Neutrophil (primary cell): ENCODE data around the gene ATP8B4.

Source experiments
- H3K27ac ChIP-seq: fragments of 200-600 bp; sonication (generic); 2 replicates; pipeline ENCODE4 v1.5.1; 2016; ENCODE audit warnings: mild to moderate bottlenecking, moderate library complexity
- H3K27me3 ChIP-seq: fragments of 200-600 bp; sonication (generic); 2 replicates; pipeline ENCODE4 v1.6.0; 2016; ENCODE audit warnings: mild to moderate bottlenecking
- H3K36me3 ChIP-seq: fragments of 200-600 bp; sonication (generic); 2 replicates; pipeline ENCODE4 v1.5.1; 2017
- H3K4me1 ChIP-seq, 2 experiments: fragments of 200-600 bp in 1 of 2; sonication (generic) in 1 of 2; 1 replicate in 1 of 2; 2 replicates in 1 of 2; pipeline versions ENCODE4 v1.5.1 to v1.6.1; 2013 to 2016; ENCODE audit warnings: low read depth in 1 of 2, low read length in 1 of 2, mild to moderate bottlenecking in 1 of 2, moderate library complexity in 1 of 2; ENCODE audit not compliant: control insufficient read depth in 1 of 2, insufficient read depth in 1 of 2
- H3K4me3 ChIP-seq, 2 experiments: fragments of 200-600 bp in 1 of 2; sonication (generic) in 1 of 2; 1 replicate in 1 of 2; 2 replicates in 1 of 2; pipeline ENCODE4 v1.5.1; 2013 to 2016; ENCODE audit warnings: low read depth in 1 of 2, low read length in 1 of 2, mild to moderate bottlenecking in 1 of 2, moderate library complexity in 1 of 2
- H3K9me3 ChIP-seq: fragments of 200-600 bp; sonication (generic); 2 replicates; pipeline ENCODE4 v1.5.1; 2016
- CTCF ChIP-seq: fragments of 200-600 bp; sonication (generic); IDR thresholded peaks from 2 replicates; pipeline ENCODE4 v1.5.1; 2016; ENCODE audit warnings: antibody characterized with exemption

ATP8B4 gene

GRCh38 chr15:49808341-49808740 lies 310.7 kb downstream of the ATP8B4 start:
- H3K27ac ChIP-seq = no peak overlapping the region
- no peaks in the 10 kb centered on the region for H3K27me3 ChIP-seq
- no peaks in the 10 kb centered on the region for H3K36me3 ChIP-seq
- H3K9me3 ChIP-seq = no peaks in the 10 kb centered on the region
- no peak for TF ChIP-seq CTCF
- no peaks in the 10 kb centered on the region for H3K4me1 ChIP-seq
- no peak overlapping the region for H3K4me3 ChIP-seq
